Measurements from ENCODE around the gene SRD5A2.

Gene SRD5A2

GRCh38 chr2:31567679-31568078 is 13.1 kb downstream of the SRD5A2 start:
- TF ChIP-seq CEBPB (IDR thresholded peaks at IDR 0.05) (no peak), EP300 (IDR thresholded peaks at IDR 0.05; ENCODE audit: borderline replicate concordance) (no peak), TCF12 (IDR thresholded peaks at IDR 0.05; ENCODE audit: low read depth) (no peak), NFIC (IDR thresholded peaks at IDR 0.05) (no peak), CREB1 (IDR thresholded peaks at IDR 0.05; ENCODE audit: low read depth) (no peak), RAD21 (IDR thresholded peaks at IDR 0.05; ENCODE audit: low read depth) (no peak), REST (IDR thresholded peaks at IDR 0.05; ENCODE audit: low read depth) (no peak), YY1 (IDR thresholded peaks at IDR 0.05; ENCODE audit: low read depth) (no peak), TAF1 (IDR thresholded peaks at IDR 0.05; ENCODE audit: low read depth) (no peak)

GRCh38 chr2:31563273-31563839 is 17.4 kb downstream of the SRD5A2 start:
- no peak for TF ChIP-seq CEBPB (IDR thresholded peaks at IDR 0.05)
- TF ChIP-seq ZBTB7A (IDR thresholded peaks at IDR 0.05; ENCODE audit: low read depth), result no peak
- TF ChIP-seq YY1 (IDR thresholded peaks at IDR 0.05; ENCODE audit: low read depth), result no peak
- no peak for TF ChIP-seq CREB1 (IDR thresholded peaks at IDR 0.05; ENCODE audit: low read depth)

GRCh38 chr2:31561823-31562222 is 18.9 kb downstream of the SRD5A2 start:
- TF ChIP-seq ZBTB7A (IDR thresholded peaks at IDR 0.05; ENCODE audit: low read depth) (no peak), EGR1 (IDR thresholded peaks at IDR 0.05) (no peak), TCF12 (IDR thresholded peaks at IDR 0.05; ENCODE audit: low read depth) (no peak), REST (IDR thresholded peaks at IDR 0.05; ENCODE audit: low read depth) (no peak), USF1 (IDR thresholded peaks at IDR 0.05) (no peak), FOXM1 (IDR thresholded peaks at IDR 0.05; ENCODE audit: borderline replicate concordance, low read depth) (no peak), YY1 (IDR thresholded peaks at IDR 0.05; ENCODE audit: low read depth) (no peak), TAF1 (IDR thresholded peaks at IDR 0.05; ENCODE audit: low read depth) (no peak), EP300 (IDR thresholded peaks at IDR 0.05; ENCODE audit: borderline replicate concordance) (no peak), MAX (IDR thresholded peaks at IDR 0.05) (no peak), TEAD4 (IDR thresholded peaks at IDR 0.05) (no peak), CEBPB (IDR thresholded peaks at IDR 0.05) (no peak), NFIC (IDR thresholded peaks at IDR 0.05) (no peak)

GRCh38 chr2:31558401-31559295 is 22.1 kb downstream of the SRD5A2 start:
- no peak for TF ChIP-seq CREB1 (IDR thresholded peaks at IDR 0.05; ENCODE audit: low read depth)
- no peak for TF ChIP-seq USF1 (IDR thresholded peaks at IDR 0.05)
- TF ChIP-seq FOXM1 (IDR thresholded peaks at IDR 0.05; ENCODE audit: borderline replicate concordance, low read depth), result no peak
- no peak for TF ChIP-seq REST (IDR thresholded peaks at IDR 0.05; ENCODE audit: low read depth)
- no peak for TF ChIP-seq RAD21 (IDR thresholded peaks at IDR 0.05; ENCODE audit: low read depth)
- no peak for TF ChIP-seq EGR1 (IDR thresholded peaks at IDR 0.05)
- TF ChIP-seq TEAD4 (IDR thresholded peaks at IDR 0.05), result no peak

Data from Ishikawa (cell line).